IMR-90 (cell line): ENCODE results near the gene PRRC2B. TPM values are rescaled to one million over a fixed set of nuclear protein-coding genes. Genes with fewer than 3 reads are reported as not detected.
A peak's percentile ranks its signal among the peaks of the same experiment; 100 is the strongest.

Experiments
- ATAC-seq: fragments of 200-7000 bp; cut with Tn5 transposase; 2 replicates; pipeline ENCODE4 v1.9.1; 2020; ENCODE audit warnings: low read depth, mild to moderate bottlenecking, moderate library complexity
- BruUV-seq: library from RNA; stranded (reverse); fragments of 400-500 nt; replicated peaks from 2 replicates; lab custom pipeline; 2021; lab: Mats Ljungman, UMichigan
- CTCF ChIA-PET: fragments of 300-600 bp; formaldehyde crosslinking; extraction: SDS; loops from one replicate; lab custom pipeline; 2021; ENCODE audit warnings: antibody characterized with exemption; lab: Yijun Ruan, JAX
- POLR2A ChIA-PET: fragments of 300-600 bp; sonication (Branson Sonifier 250); formaldehyde crosslinking; loops from one replicate; lab custom pipeline; 2022; ENCODE audit warnings: antibody characterized with exemption; ENCODE audit not compliant: unreplicated experiment; lab: Charles Lee
- DNase-seq: peaks from one replicate; pipeline ENCODE4 v3.0.0; 2013
- H2AFZ ChIP-seq: replicated peaks from 2 replicates; pipeline ENCODE3; 2013; ENCODE audit warnings: low read length, mild to moderate bottlenecking; ENCODE audit not compliant: poor library complexity
- H2AK5ac ChIP-seq: 2 replicates; pipeline ENCODE4 v1.6.1; 2013; ENCODE audit warnings: low read depth, low read length, inconsistent platforms
- H2AK9ac ChIP-seq: replicated peaks from 2 replicates; pipeline ENCODE3; 2013; ENCODE audit warnings: mild to moderate bottlenecking, low read depth, low read length, moderate library complexity; ENCODE audit not compliant: poor library complexity
- H2BK120ac ChIP-seq: 2 replicates; pipeline ENCODE4 v1.6.1; 2013; ENCODE audit warnings: low read depth, low read length, inconsistent platforms
- H2BK15ac ChIP-seq: 3 replicates; pipeline ENCODE4 v1.6.1; 2013; ENCODE audit warnings: low read depth, low read length, inconsistent platforms
- H2BK20ac ChIP-seq: 2 replicates; pipeline ENCODE4 v1.6.1; 2013; ENCODE audit warnings: low read depth, mild to moderate bottlenecking, inconsistent platforms, low read length, moderate library complexity
- H2BK5ac ChIP-seq: 2 replicates; pipeline ENCODE4 v1.6.1; 2013; ENCODE audit warnings: mild to moderate bottlenecking, low read depth, low read length, inconsistent platforms; ENCODE audit not compliant: poor library complexity, severe bottlenecking
- H3K14ac ChIP-seq: replicated peaks from 2 replicates; pipeline ENCODE4 v1.6.1; 2013; ENCODE audit warnings: low read depth, low read length, inconsistent platforms
- H3K18ac ChIP-seq: 2 replicates; pipeline ENCODE4 v1.6.1; 2013; ENCODE audit warnings: low read depth, low read length, control low read depth
- H3K23ac ChIP-seq: 2 replicates; pipeline ENCODE4 v1.6.1; 2013; ENCODE audit warnings: low read depth, low read length, inconsistent platforms
- H3K27ac ChIP-seq: 2 replicates; pipeline ENCODE4 v1.5.1; 2013; ENCODE audit warnings: mild to moderate bottlenecking, control low read depth, low read length; ENCODE audit not compliant: insufficient read depth
- H3K27me3 ChIP-seq: 2 replicates; pipeline ENCODE4 v1.6.1; 2013; ENCODE audit warnings: low read length; ENCODE audit not compliant: control insufficient read depth, insufficient read depth
- H3K36me3 ChIP-seq: 2 replicates; pipeline ENCODE4 v1.6.1; 2013; ENCODE audit warnings: low read length, mixed read lengths; ENCODE audit not compliant: control insufficient read depth, insufficient read depth
- H3K4ac ChIP-seq: 2 replicates; pipeline ENCODE4 v1.6.1; 2013; ENCODE audit warnings: low read depth, low read length, inconsistent platforms
- H3K4me1 ChIP-seq: 2 replicates; pipeline ENCODE4 v1.6.1; 2013; ENCODE audit warnings: low read length, mixed read lengths; ENCODE audit not compliant: control insufficient read depth, insufficient read depth
- H3K4me2 ChIP-seq: 2 replicates; pipeline ENCODE4 v1.6.1; 2013; ENCODE audit warnings: low read depth, mild to moderate bottlenecking, control low read depth, low read length, moderate library complexity
- H3K4me3 ChIP-seq: 2 replicates; pipeline ENCODE4 v1.5.1; 2013; ENCODE audit warnings: low read depth, mild to moderate bottlenecking, control low read depth, low read length, moderate library complexity; ENCODE audit not compliant: insufficient read depth
- H3K56ac ChIP-seq: 2 replicates; pipeline ENCODE4 v1.6.1; 2013; ENCODE audit warnings: low read length, inconsistent platforms; ENCODE audit not compliant: insufficient read depth; ENCODE audit errors: extremely low read depth
- H3K79me1 ChIP-seq, 2 experiments: 2 replicates each; pipeline ENCODE4 v1.6.1; 2013; ENCODE audit warnings: low read length in 2 of 2, inconsistent platforms in 1 of 2, low read depth in 1 of 2
- H3K9ac ChIP-seq: 2 replicates; pipeline ENCODE4 v1.6.1; 2013; ENCODE audit warnings: low read depth, low read length, control low read depth
- H3K9me1 ChIP-seq: 2 replicates; pipeline ENCODE4 v1.6.1; 2013; ENCODE audit warnings: low read length, inconsistent platforms; ENCODE audit not compliant: insufficient read depth
- H3K9me3 ChIP-seq: 2 replicates; pipeline ENCODE4 v1.6.1; 2013; ENCODE audit warnings: low read length; ENCODE audit not compliant: control insufficient read depth, insufficient read depth
- H4K20me1 ChIP-seq: 2 replicates; pipeline ENCODE4 v1.6.1; 2013; ENCODE audit warnings: low read length, inconsistent platforms; ENCODE audit not compliant: insufficient read depth
- H4K5ac ChIP-seq: 2 replicates; pipeline ENCODE4 v1.6.1; 2013; ENCODE audit warnings: mild to moderate bottlenecking, low read depth, low read length, control low read depth
- H4K8ac ChIP-seq, 2 experiments: 2 replicates each; pipeline ENCODE4 v1.6.1; 2013; ENCODE audit warnings: low read depth in 2 of 2, low read length in 2 of 2, control low read depth in 1 of 2, inconsistent platforms in 1 of 2
- H4K91ac ChIP-seq: 2 replicates; pipeline ENCODE4 v1.6.1; 2013; ENCODE audit warnings: low read depth, low read length, inconsistent platforms; ENCODE audit not compliant: insufficient read depth
- CEBPB ChIP-seq: IDR thresholded peaks from 2 replicates; pipeline ENCODE4 v1.6.1; 2012; ENCODE audit warnings: low read depth, low read length, improper control_type of control experiment
- FOS ChIP-seq: fragments of 150-350 bp; IDR thresholded peaks from 2 replicates; pipeline ENCODE4 v1.6.1; 2016; ENCODE audit warnings: low read depth, low read length
- SMC3 ChIP-seq: fragments of 150-350 bp; IDR thresholded peaks from 2 replicates; pipeline ENCODE4 v1.6.1; 2016; ENCODE audit warnings: low read depth, mild to moderate bottlenecking, antibody characterized with exemption, low read length, moderate library complexity
- WGBS, 2 experiments: methylation state at CpG; one replicate each; pipeline versions ENCODE4 v1.1.5 to v1.1.7; 2013; ENCODE audit warnings: missing lambda C conversion rate in 2 of 2; ENCODE audit not compliant: insufficient read length in 1 of 2; ENCODE audit errors: extremely low coverage in 2 of 2; 5-methylcytosine and 5-hydroxymethylcytosine counted together
- dilution Hi-C: fragments of 300-500 bp; cut with HindIII; formaldehyde crosslinking; loops from one replicate; pipeline ENCODE4 v1.14.3; 2018; ENCODE audit warnings: low sequenced_read_pairs; ENCODE audit not compliant: unreplicated experiment
- in situ Hi-C: fragments of 300-500 bp; cut with MboI; formaldehyde crosslinking; loops from 3 replicates; pipeline ENCODE4 v1.14.3; 2019; ENCODE audit warnings: low sequenced_read_pairs, inconsistent platforms, mixed read lengths
- intact Hi-C: fragments of 100-400 bp; cut with micrococcal nuclease; formaldehyde crosslinking; loops from 2 replicates; pipeline ENCODE4 v1.10.0; 2022
- polyA plus RNA-seq, 3 experiments: library from polyadenylated mRNA; depleted of rRNA; stranded (reverse); fragments of >200 nt; gene quantifications; 2 replicates each; pipeline ENCODE4 v1.2.3, GENCODE V29; 2012; ENCODE audit warnings: low replicate concordance in 1 of 3
- total RNA-seq: library from RNA; depleted of rRNA; stranded (reverse); fragments of >200 nt; gene quantifications from 2 replicates; pipeline ENCODE4 v1.2.3, GENCODE V29; 2012

The PRRC2B gene
- total and polyA plus RNA-seq, 2 of the 4 experiments (the other 2 are of a cell fraction): 19.4 to 39.1 TPM

- ATAC-seq (peak; percentile 36), DNase-seq (peak; percentile 60)
- Histone ChIP-seq H3K9ac (no peak overlapping the region), H2BK20ac (no peak overlapping the region), H2AK5ac (no peak overlapping the region; the same call in 1 of the 2 replicates), H4K5ac (no peak overlapping the region), H3K23ac (peak overlapping the region; percentile 58), H3K56ac (no peak overlapping the region), H3K4me1 (peaks cover 49% of the 10 kb centered on the region), H3K27me3 (no peaks in the 10 kb centered on the region), H3K4me2 (peak overlapping the region; percentile 52), H3K9me1 (peaks cover 60% of the 10 kb centered on the region), H3K9me3 (no peaks in the 10 kb centered on the region), H3K4ac (0 out of 2 replicates have a peak overlapping the region, but pooled peaks have one; percentile 12), H2BK120ac (no peak overlapping the region), H3K14ac (no peak overlapping the region), H3K36me3 (peaks cover 3% of the 10 kb centered on the region), H3K4me3 (no peak overlapping the region), H4K20me1 (peaks cover 100% of the 10 kb centered on the region), H3K79me1 (peaks cover 0 to 91% of the 10 kb centered on the region in 2 experiments; a peak in 3 of 4 replicates), H4K8ac (no peak overlapping the region), H2BK15ac (no peak overlapping the region), H4K91ac (no peak overlapping the region), H3K27ac (peak overlapping the region; percentile 33; the same call in 1 of the 2 replicates), H2BK5ac (peak overlapping the region; percentile 28), H3K18ac (no peak overlapping the region), H2AK9ac (no peak overlapping the region), H2AFZ (no peak overlapping the region)
- TF ChIP-seq FOS (no peak), SMC3 (0 out of 2 replicates have a peak, but pooled peaks have one; percentile 13), CEBPB (peak; percentile 91)
- ChIA-PET CTCF (no interaction called here), POLR2A (no interaction called here)
- in situ Hi-C loops (no loop called here), intact Hi-C loops (no loop called here), dilution Hi-C loops (no loop called here)
- 30% methylated on average over 4 of the region's 13 CpGs; no CpG with 5 or more reads in 1 of the 2 experiments for WGBS, 2 experiments
- BruUV-seq: no TSS peak
Observed at GRCh38 chr9:131420980-131421624, 27.2 kb downstream of the PRRC2B start.
